Calu3 (cell line): ENCODE results near the gene RPUSD1. TPM values are rescaled to one million over a fixed set of nuclear protein-coding genes. Genes with fewer than 3 reads are reported as not detected.

Source experiments
- BruUV-seq: library from RNA; stranded (reverse); fragments of 400-500 nt; replicated peaks from 2 replicates; lab custom pipeline; 2021; lab: Mats Ljungman, UMichigan
- CTCF ChIA-PET: fragments of 300-600 bp; sonication (Branson Sonifier 250); formaldehyde crosslinking; loops from one replicate; lab custom pipeline; 2022; ENCODE audit warnings: antibody characterized with exemption; lab: Charles Lee
- DNase-seq: peaks from one replicate; pipeline ENCODE4 v3.0.0; 2022
- H3K27ac Mint-ChIP-seq: one replicate; pipeline ENCODE4 v1.8.0; 2022; ENCODE audit warnings: mixed read lengths; ENCODE audit not compliant: unreplicated experiment
- H3K27me3 Mint-ChIP-seq: one replicate; pipeline ENCODE4 v1.8.0; 2022; ENCODE audit warnings: mixed read lengths; ENCODE audit not compliant: unreplicated experiment
- H3K36me3 Mint-ChIP-seq: one replicate; pipeline ENCODE4 v1.8.0; 2022; ENCODE audit warnings: mild to moderate bottlenecking, moderate library complexity, mixed read lengths; ENCODE audit not compliant: insufficient read depth, unreplicated experiment
- H3K4me1 Mint-ChIP-seq: one replicate; pipeline ENCODE4 v1.8.0; 2022; ENCODE audit warnings: mild to moderate bottlenecking, low read depth, mixed read lengths; ENCODE audit not compliant: unreplicated experiment
- H3K4me3 Mint-ChIP-seq: one replicate; pipeline ENCODE4 v1.8.0; 2022; ENCODE audit warnings: mild to moderate bottlenecking, low read depth, moderate library complexity, mixed read lengths; ENCODE audit not compliant: unreplicated experiment
- H3K9me3 Mint-ChIP-seq: one replicate; pipeline ENCODE4 v1.8.0; 2022; ENCODE audit warnings: low read depth, mixed read lengths; ENCODE audit not compliant: unreplicated experiment
- CTCF ChIP-seq: fragments of 200-600 bp; IDR thresholded peaks from one replicate; pipeline ENCODE4 v1.8.0; 2022; ENCODE audit warnings: antibody characterized with exemption; ENCODE audit not compliant: unreplicated experiment
- intact Hi-C: fragments of 100-400 bp; cut with micrococcal nuclease; formaldehyde crosslinking; loops from one replicate; pipeline ENCODE4 v1.10.0; 2022; ENCODE audit not compliant: unreplicated experiment
- microRNA-seq: library from miRNA; unstranded; fragments of <30 nt; microRNA quantifications from one replicate; pipeline ENCODE4 v1.2.0, GENCODE V29; 2022
- total RNA-seq: library from RNA; stranded (reverse); gene quantifications from 2 replicates; pipeline ENCODE4 v1.2.3, GENCODE V29; 2022

The RPUSD1 gene
- total RNA-seq, 1 experiment from 2014 or later = 47.5 TPM

DNA sequence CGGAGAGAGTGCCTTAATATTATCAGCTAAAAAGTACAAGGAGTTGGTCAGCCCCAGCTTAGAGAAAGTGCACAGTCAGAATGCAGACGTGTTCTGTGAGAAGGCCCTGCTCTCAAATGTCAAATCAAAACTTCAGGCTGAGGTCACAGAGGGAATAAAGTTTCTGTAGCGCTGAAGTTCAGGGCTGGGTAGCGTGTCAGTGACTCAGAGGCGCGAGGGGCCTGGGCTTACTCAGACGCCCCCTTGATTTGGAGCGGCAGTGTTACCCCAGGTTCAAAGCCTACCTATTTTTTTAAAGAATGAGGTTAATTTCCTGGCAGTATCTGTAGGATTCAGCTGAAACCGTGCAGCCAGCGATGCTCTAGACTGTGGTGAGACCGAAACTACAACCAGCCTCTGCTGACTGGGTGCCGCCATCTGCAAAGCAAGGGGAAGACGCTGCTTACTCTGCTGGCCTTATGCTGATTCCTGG lies 52.2 kb downstream of the RPUSD1 start:
- no peaks in the 10 kb centered on the region for H3K4me1 Mint-ChIP-seq
- no peak for TF ChIP-seq CTCF
- CTCF ChIA-PET = interaction anchor here (1.2 kb wide), 1 partner anchor 15 kb away, joined by 5 read pairs; the partner anchor contains the start of gene ANTKMT

DNA sequence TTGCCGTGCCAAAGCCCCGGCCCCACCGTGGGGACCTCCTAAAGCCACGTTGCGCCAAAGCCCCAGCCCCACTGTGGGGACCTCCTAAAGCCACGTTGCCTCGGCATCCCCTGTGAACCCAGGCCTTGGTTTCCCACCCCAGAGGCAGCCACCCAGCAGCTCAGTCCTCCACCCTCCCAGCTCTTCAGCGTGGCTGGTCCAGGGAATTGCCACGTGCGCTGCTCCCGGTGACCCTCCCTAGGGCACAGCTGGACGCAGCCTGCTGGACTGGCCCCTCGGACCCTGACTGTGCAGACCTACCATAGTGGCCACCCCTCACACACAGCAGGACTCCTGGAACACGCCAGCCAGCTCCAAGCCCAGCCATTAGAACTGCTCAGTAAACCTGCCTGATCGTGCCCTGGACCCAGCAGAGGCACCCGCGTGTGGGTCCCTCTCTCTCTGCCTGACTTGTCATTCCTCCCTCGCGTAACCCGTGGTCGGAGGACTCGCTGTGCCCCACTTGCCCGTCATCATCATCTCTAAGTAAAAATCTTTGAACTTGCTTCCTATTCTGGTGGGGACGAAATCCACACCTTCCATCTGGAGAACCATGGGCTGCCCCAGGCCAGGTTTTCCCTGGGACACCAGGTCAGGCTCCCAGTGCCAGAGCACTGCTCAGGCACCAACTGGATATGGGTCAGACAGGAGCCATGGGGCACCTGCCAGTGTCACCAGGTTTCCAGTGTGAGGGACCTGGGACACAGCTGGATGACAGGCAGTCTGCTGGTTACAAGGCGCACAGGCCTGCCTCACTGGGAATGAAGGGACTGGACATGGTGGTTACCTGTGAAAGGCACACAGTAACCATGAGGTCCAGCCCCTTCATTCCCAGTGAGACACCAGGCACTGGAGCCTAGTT lies 53.0 kb downstream of the RPUSD1 start:
- Mint-ChIP-seq H3K27me3 (no peaks in the 10 kb centered on the region), H3K9me3 (no peaks in the 10 kb centered on the region), H3K4me1 (no peaks in the 10 kb centered on the region), H3K4me3 (no peak overlapping the region), H3K27ac (no peak overlapping the region), H3K36me3 (peaks cover 65% of the 10 kb centered on the region)
- TF ChIP-seq CTCF = no peak
- CTCF ChIA-PET = interaction anchor here (1.2 kb wide), 1 partner anchor 14 kb away, joined by 5 read pairs; the partner anchor contains the start of gene ANTKMT
- no TSS peak for BruUV-seq
- intact Hi-C loops = no loop called here
- DNase-seq = no peak

More for the DNA sequence above, 52.2 kb downstream of the RPUSD1 start:
- H3K4me3 Mint-ChIP-seq = no peak overlapping the region
- intact Hi-C loops = no loop called here
- no TSS peak for BruUV-seq
- no peaks in the 10 kb centered on the region for H3K9me3 Mint-ChIP-seq
- H3K27ac Mint-ChIP-seq = no peak overlapping the region
- no peaks in the 10 kb centered on the region for H3K27me3 Mint-ChIP-seq
- H3K36me3 Mint-ChIP-seq = peaks cover 67% of the 10 kb centered on the region
- DNase-seq = no peak

Small RNA genes lying within 50 kb of the gene (microRNA-seq; reads per million reads assigned to microRNA genes)
- not detected for gene MIR662

Other genes starting within 250 kb of the RPUSD1 start
- gene PRR35, start 228.0 kb downstream of the RPUSD1 start, total RNA-seq = not detected in 2 replicates
- gene NHLRC4, start 221.4 kb downstream of the RPUSD1 start, total RNA-seq = not detected in 2 replicates
- 101 and 106 TPM in 2 replicates for gene PIGQ, start 218.4 kb downstream of the RPUSD1 start, total RNA-seq
- gene RAB40C, start 198.3 kb downstream of the RPUSD1 start, total RNA-seq = 35.6 and 36.5 TPM in 2 replicates
- 0.66 and 0.90 TPM in 2 replicates for gene WFIKKN1, start 157.4 kb downstream of the RPUSD1 start, total RNA-seq
- 117 and 121 TPM in 2 replicates for gene METTL26, start 152.1 kb downstream of the RPUSD1 start, total RNA-seq
- 56.3 and 60.7 TPM in 2 replicates for gene MCRIP2, start 146.6 kb downstream of the RPUSD1 start, total RNA-seq
- gene WDR90, start 139.0 kb downstream of the RPUSD1 start, total RNA-seq = 142 and 162 TPM in 2 replicates
- gene RHOT2, start 120.2 kb downstream of the RPUSD1 start, total RNA-seq = 154 and 163 TPM in 2 replicates
- 2.4 and 2.6 TPM in 2 replicates for gene RHBDL1, start 112.7 kb downstream of the RPUSD1 start, total RNA-seq
- gene STUB1, start 108.0 kb downstream of the RPUSD1 start, total RNA-seq = 102 and 114 TPM in 2 replicates
- 88.3 and 90.5 TPM in 2 replicates for gene JMJD8, start 104.0 kb downstream of the RPUSD1 start, total RNA-seq
- 18.6 and 22.5 TPM in 2 replicates for gene WDR24, start 98.0 kb downstream of the RPUSD1 start, total RNA-seq
- 1.3 and 4.6 TPM in 2 replicates for gene FBXL16, start 82.6 kb downstream of the RPUSD1 start, total RNA-seq
- gene METRN, start 73.3 kb downstream of the RPUSD1 start, total RNA-seq = 51.7 and 61.5 TPM in 2 replicates
- 49.6 and 57.2 TPM in 2 replicates for gene ANTKMT, start 67.2 kb downstream of the RPUSD1 start, total RNA-seq
- 10.0 and 12.5 TPM in 2 replicates for gene CCDC78, start 61.9 kb downstream of the RPUSD1 start, total RNA-seq
- gene HAGHL, start 61.3 kb downstream of the RPUSD1 start, total RNA-seq = 11.7 and 12.8 TPM in 2 replicates
- gene CIAO3, start 47.4 kb downstream of the RPUSD1 start, total RNA-seq = 51.9 and 58.4 TPM in 2 replicates
- gene MSLN, start 27.6 kb downstream of the RPUSD1 start, total RNA-seq = 3.4 and 8.9 TPM in 2 replicates
- gene CHTF18, start 239 bp upstream of the RPUSD1 start, total RNA-seq = 154 and 173 TPM in 2 replicates
- not detected in 2 replicates for gene GNG13, start 12.4 kb upstream of the RPUSD1 start, total RNA-seq
- 31.9 and 34.6 TPM in 2 replicates for gene LMF1, start 182.6 kb upstream of the RPUSD1 start, total RNA-seq
- gene SOX8, start 193.4 kb upstream of the RPUSD1 start, total RNA-seq = 0.92 and 1.2 TPM in 2 replicates